ENCODE measurements around the gene RCL1. TPM values are rescaled to one million over a fixed set of nuclear protein-coding genes. Genes with fewer than 3 reads are reported as not detected.
"Not testable (repeated sequence)": the region's sequence is repeated elsewhere in the genome, so short reads cannot be mapped to it uniquely, and the experiment has no call there.

Gene RCL1
- total RNA-seq, 1 donor from 2014 or later: 12.1 TPM

DNA sequence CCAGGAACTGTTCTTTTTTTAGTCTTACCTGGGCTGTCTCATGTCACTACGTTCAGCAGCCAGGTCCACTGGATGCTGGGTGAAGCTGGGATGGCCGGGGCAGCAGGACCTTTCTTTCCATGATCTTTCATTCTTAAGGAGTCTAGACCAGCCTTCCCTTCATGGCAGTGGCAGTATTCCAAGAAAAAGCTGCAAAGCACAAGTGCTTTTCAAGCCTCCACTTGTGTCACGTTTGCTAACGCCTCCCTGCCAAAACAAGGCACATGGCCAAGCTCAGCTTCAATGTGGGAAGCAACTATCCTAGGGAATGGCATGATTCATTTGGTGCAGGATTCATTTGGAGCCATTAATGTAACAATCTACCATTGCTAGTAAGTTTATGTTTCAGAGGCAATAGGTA is 94.8 kb downstream of the RCL1 start:
- DNase-seq: no peak

DNA sequence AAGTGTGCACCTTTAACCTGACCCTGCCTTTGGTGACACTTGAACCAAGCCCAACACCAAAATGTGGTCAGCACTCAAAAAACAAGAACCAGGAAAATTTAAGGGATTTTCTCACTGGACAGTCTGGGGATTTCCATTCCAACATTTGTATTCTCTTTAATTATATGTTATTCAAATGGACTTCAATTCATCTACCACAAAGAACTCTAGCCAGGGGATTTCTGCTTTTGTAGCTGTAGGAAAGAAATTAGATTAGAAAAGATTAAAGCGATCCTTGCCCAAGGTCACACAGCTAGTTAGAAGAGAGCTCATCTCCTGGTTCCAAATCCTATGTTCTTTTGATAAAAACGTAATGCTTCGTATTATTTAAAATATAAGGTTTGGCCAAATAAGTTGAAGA is 97.5 kb downstream of the RCL1 start:
- DNase-seq: no peak

DNA sequence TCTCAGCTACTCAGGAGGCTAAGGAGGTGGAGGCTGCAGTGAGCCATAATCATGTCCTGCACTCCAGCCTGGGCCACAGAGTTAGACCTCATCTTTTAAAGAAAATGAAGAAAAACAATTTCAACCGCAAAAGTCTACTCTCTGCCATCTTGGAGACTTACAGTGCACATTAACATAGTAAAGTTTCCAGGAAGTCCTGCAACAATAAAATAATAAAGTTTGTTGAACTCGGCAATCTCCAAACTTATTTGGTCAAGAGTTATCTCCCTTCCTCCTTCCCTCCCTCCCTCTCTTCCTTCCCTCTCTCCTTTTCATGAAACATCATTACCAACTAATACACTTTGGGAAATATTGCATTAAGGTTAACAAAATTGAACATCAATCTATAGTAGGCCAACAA is 98.2 kb downstream of the RCL1 start:
- no peak for DNase-seq

DNA sequence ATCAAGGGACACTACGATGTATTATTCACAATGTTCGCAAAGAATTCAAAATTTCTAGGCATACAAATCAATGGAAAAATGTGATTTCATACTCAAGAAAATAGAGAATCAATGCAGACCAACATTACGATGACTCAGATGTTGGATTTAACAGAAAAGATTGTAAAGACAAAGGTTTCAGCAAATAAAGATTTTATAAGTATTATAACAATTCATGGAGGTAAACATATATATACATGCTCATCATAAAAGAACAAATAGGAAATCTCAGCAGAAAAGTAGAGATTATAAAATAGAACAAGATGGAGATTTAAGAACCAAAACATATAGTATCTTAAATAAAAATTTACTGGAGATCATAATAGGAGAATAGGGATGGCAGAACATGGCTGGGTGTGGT is 98.9 kb downstream of the RCL1 start:
- DNase-seq: no peak

DNA sequence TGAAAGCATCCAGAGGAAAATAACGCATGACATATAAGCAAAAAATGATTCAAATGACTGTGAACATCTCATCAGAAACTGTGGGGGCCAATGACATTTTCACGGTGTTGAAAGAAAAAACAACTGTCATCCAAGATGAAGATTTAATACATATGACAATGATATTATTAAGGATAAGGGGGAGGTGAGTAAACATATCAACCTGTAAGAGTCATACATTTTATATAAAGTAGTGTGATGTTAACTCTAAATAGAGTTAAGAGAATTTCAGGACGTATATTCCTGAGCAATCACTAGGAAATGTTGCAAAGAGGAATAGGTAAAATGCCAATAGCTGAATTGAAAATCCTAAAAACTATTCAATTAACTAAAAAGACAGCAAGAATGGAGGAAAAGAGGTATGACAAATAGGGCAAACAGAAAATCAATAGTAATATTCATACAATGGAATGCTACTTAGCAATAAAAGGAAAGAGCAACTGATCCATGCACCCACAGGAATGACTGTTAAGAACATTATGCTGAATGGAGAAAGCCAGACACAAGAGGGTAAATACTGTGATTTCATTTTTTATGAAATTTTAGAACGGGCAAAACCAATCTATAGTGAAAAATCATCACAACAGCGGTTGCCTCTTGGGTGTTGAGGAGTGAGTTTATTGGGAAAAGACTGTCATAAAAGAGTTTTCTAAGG is 99.9 kb downstream of the RCL1 start:
- no peak for DNase-seq

DNA sequence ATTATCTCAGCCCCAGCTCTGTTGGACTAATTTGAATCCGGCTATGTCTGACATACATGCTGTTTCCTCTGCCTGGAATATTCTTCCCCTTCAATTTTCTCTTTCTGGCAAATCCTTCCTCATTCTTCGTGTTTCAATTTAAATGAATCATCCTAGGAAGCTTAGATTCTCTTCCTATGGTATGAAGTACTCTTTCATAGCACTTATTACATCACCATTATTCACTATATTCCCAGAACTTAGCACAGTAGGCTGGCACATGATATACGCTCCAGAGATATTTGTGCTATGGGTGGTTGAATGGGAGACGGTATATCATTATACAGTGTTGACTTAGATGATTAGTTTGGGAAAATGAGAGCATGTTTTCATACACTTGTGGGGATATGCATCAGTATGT is 101.3 kb downstream of the RCL1 start:
- no peak for DNase-seq

DNA sequence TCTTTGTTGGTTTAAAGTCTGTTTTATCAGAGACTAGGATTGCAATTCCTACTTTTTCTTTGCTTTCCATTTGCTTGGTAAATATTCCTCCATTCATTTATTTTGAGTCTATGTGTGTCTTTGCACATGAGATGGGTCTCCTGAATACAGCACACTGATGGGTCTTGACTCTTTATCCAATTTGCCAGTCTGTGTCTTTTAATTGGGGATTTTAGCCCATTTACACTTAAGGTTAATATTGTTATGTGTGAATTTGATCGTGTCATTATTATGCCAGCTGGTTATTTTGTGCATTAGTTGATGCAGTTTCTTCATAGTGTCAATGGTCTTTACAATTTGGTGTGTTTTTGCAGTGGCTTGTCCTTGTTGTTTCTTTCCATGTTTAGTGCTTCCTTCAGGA is 107.1 kb downstream of the RCL1 start:
- DNase-seq: not testable (repeated sequence)

DNA sequence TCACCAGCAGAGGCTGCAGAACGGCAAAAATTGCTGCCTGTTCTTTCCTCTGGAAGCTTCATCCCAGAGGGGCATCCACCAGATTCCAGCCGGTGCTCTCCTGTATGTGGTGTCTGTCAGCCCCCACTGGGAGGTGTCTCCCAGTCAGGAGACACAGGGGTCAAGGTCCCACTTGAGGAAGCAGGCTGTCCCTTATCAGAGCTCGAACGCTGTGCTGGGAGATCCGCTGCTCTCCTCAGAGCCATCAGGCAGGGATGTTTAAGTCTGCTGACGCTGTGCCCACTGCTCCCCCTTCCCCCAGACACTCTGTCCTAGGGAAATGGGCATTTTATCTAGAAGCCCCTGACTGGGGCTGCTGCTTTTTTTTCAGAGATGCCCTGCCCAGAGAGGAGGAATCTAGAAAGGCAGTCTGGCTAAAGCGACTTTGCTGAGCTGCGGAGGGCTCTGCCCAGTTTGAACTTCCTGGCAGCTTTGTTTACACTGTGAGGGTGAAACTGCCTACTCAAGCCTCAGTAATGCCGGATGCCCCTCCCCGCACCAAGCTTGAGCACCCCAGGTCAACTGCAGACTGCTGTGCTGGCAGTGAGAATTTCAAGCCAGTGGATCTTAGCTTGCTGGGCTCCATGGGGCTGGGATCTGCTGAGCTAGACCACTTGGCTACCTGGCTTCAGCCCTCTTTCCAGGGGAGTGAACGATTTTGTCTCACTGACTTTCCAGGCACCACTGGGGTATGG is 108.8 kb downstream of the RCL1 start:
- DNase-seq: peak; percentile 57

DNA sequence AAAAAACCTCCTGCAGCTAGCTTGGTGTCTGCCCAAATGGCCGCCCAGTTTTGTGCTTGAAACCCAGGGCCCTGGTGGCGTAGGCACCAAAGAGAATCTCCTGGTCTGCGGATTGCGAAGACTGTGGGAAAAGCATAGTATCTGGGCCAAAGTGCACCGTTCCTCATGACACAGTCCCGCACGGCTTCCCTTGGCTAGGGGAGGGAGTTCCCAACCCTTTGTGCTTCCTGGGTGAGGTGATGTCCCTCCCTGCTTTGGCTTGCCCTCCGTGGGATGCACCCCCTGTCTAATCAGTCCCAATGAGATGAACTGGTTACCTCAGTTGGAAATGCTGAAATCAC is 109.4 kb downstream of the RCL1 start:
- DNase-seq: no peak

DNA sequence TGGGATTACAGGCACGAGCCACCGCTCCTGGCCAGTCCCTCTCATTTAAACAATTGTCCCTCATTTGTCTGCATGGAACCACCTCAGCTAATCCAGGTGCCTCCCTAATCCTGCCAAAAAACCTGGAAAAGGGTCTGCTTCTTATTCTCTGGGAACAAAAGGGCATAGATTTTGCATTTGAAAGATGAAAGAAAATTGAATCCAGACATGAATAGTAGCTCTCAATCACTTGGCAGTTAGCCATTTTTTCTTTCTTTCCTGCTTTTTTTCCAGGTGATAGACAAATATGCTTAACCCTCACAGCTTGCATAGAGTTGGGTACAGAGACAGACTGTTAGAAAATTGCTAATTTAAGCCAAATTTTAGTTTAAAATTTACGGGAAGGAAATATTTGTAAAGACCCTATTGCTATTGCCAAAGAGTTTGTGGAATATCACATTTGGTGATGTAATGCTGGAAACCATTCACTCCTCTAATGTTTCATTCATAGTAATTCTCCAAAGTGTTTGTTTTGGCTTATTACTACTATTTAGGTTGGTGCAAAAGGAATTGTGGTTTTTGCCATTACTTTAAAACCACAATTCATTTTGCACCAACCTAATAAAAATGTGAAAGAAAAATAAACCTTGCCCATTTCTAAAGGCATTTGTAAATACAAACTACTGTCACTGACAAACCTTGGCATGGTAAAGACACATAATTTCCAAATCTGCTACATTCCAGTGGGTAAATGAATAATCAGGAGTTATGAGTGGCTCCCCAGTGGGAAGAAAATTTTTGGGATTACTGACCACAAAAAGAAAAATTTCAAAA is 111.8 kb downstream of the RCL1 start:
- no peak for DNase-seq

DNA sequence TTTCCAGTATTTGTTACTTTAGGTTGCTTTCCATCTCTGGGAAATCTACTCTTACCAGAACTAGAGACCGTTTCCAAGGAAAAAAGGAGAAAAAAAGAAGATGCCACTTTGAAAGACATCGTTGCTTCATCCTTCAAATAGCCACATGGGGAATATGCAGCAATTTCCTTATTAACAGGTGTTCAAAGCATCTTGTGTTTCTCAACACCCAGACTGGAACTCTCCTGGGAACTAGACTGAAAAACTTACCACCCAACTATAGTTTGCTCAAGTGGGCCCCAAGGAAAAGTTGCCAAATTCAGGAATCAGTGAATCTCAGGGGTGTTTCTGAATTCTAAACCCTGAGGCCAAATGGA is 112.4 kb downstream of the RCL1 start:
- DNase-seq: no peak

Other genes with a start within 250 kb of the RCL1 start
- 6.1 and 8.0 TPM in 2 replicates for gene PLPP6, start 130.7 kb upstream of the RCL1 start, total RNA-seq
- 2.7 and 8.8 TPM in 2 replicates for gene SPATA6L, start 126.5 kb upstream of the RCL1 start, total RNA-seq
- gene CDC37L1, start 113.4 kb upstream of the RCL1 start, total RNA-seq: 11.7 and 15.1 TPM in 2 replicates
- 65.0 and 82.0 TPM in 2 replicates for gene AK3, start 51.7 kb upstream of the RCL1 start, total RNA-seq
- gene JAK2, start 192.3 kb downstream of the RCL1 start, total RNA-seq: 8.2 TPM in 2 replicates